GM13976 (cell line): Measurements from ENCODE around the gene ATM.
A peak's percentile ranks its signal among the peaks of the same experiment; 100 is the strongest.
"Not testable (repeated sequence)": the region's sequence is repeated elsewhere in the genome, so short reads cannot be mapped to it uniquely, and the experiment has no call there.

Experiments used
- DNase-seq: peaks from one replicate; pipeline ENCODE4 v3.0.0; 2012; ENCODE audit warnings: low spot score
- in situ Hi-C: fragments of 300-500 bp; cut with MboI; formaldehyde crosslinking; loops from one replicate; pipeline ENCODE4 v1.12.0; 2022; ENCODE audit warnings: low sequenced_read_pairs, mixed read lengths, inconsistent platforms; ENCODE audit not compliant: unreplicated experiment
- TF ChIP-seq, protein P1 (sequence below): IDR thresholded peaks from 2 replicates; pipeline ENCODE4 v1.5.1; 2012; ENCODE audit warnings: borderline replicate concordance, mild to moderate bottlenecking; ENCODE audit not compliant: insufficient read depth; ENCODE audit errors: extremely low read depth, missing control alignments, control extremely low read depth

Gene ATM

GRCh38 chr11:108405706-108406105 lies 182.8 kb downstream of the ATM start:
- DNase-seq, result no peak
- in situ Hi-C loops, result no loop called here
- TF ChIP-seq, protein P1, sequence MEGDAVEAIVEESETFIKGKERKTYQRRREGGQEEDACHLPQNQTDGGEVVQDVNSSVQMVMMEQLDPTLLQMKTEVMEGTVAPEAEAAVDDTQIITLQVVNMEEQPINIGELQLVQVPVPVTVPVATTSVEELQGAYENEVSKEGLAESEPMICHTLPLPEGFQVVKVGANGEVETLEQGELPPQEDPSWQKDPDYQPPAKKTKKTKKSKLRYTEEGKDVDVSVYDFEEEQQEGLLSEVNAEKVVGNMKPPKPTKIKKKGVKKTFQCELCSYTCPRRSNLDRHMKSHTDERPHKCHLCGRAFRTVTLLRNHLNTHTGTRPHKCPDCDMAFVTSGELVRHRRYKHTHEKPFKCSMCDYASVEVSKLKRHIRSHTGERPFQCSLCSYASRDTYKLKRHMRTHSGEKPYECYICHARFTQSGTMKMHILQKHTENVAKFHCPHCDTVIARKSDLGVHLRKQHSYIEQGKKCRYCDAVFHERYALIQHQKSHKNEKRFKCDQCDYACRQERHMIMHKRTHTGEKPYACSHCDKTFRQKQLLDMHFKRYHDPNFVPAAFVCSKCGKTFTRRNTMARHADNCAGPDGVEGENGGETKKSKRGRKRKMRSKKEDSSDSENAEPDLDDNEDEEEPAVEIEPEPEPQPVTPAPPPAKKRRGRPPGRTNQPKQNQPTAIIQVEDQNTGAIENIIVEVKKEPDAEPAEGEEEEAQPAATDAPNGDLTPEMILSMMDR, result no peak

DNA sequence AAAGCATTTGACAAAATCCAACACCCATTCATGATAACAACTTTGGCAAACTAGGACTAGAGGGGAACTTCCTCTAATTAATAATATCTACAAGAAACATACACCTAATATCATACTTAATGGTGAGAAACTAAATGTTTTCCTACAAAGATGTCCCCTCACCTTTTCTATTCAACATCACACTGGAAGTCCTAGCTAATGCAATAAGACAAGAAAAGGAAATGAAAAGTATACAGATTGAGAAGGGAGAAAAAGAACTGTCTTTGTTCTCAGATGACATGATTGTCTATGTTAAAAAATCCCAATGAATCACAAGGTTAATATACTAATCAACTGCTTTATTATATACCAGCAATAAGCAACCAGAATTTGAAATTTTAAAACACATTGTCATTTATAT lies 192.1 kb downstream of the ATM start:
- no peak for DNase-seq
- TF ChIP-seq, protein P1, result no peak
- in situ Hi-C loops, result loop anchor here (10.0 kb wide), 1 partner anchor 230 kb away; no protein-coding TSS in a partner anchor

GRCh38 chr11:108417551-108417950 lies 194.7 kb downstream of the ATM start:
- in situ Hi-C loops, result loop anchor here (10.0 kb wide), 1 partner anchor 227 kb away; no protein-coding TSS in a partner anchor
- TF ChIP-seq, protein P1, result peak; percentile 33
- DNase-seq, result not testable (repeated sequence)
